OCI-M2 (cell line): ENCODE results near the gene GATAD2B.

Source experiments
- DNase-seq: peaks from one replicate; lab custom pipeline; 2025; ENCODE audit not compliant: unreplicated experiment; lab: John Stamatoyannopoulos, UW

Gene GATAD2B

DNA sequence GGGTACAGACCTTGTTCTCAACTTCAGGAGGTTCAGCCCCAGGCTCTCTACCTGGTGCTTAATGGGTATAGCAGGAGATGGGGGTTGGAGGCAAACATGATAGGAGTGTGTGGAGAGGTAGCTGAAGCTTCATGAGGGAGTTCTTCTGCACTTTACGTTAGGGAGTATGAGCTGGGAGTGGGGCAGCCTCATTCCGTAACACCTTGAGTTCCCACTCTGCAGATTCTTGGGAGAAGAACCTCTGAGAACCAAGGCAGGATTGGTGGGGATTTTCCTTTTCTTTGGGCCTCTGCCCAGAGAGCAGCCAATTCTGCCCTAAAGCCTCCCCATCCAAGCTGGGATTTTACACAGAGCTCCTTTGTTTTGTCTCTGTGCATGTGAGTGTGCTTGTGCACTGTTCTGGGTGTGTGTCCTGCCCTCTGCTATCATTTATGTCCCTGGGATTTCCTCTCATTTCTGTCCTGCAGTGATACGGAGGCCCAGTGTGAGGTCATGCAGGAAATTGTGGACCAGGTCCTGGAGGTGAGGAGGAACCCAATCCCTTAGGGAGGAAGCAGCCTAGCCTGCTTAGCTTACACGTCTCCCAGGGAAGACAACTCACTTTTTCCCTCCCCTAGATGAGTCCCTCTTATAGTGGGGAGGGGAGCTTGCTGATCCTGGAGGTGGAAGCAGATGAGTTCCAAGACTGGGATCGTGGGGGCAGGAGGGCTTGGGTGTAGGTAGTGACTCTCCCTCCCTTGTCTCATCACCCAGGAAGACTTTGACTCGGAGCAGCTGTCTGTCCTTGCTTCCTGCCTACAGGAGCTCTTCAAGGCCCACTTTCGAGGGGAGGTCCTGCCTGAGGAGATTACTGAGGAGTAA is 159.2 kb downstream of the GATAD2B start:
- DNase-seq: no peak

- no peak for DNase-seq
These were observed 162.3 kb downstream of the GATAD2B start for GRCh38 chr1:153760440-153760839.
